ENCODE measurements around the gene GPD1L. TPM values are rescaled to one million over a fixed set of nuclear protein-coding genes. Genes with fewer than 3 reads are reported as not detected.

The GPD1L gene
- total and polyA plus RNA-seq, 10 of the 15 experiments (the other 5 are each of a cell fraction or from before 2014, with no cell fraction given) = 0.77 to 4.8 (median 3.9) TPM

- H3K4me3 ChIP-seq = no peak overlapping the region
- H4K20me1 ChIP-seq (ENCODE audit: control insufficient read depth, insufficient read depth) = no peaks in the 10 kb centered on the region
- intact Hi-C loops (cut with micrococcal nuclease; ENCODE audit: unreplicated experiment) = no loop called here
- peaks cover 6% of the 10 kb centered on the region for H3K4me1 ChIP-seq (ENCODE audit: control insufficient read depth, insufficient read depth, low read length)
- ChIA-PET RAD21 (ENCODE audit: unreplicated experiment) (no interaction called here), SMC1A (ENCODE audit: uncharacterized antibody, unreplicated experiment) (no interaction called here), POLR2A (no interaction called here), CTCF (no interaction called here)
- H3K4me2 ChIP-seq (ENCODE audit: control insufficient read depth, insufficient read depth) = no peak overlapping the region
- BruUV-seq (replicated peaks) = no TSS peak
- no peaks in the 10 kb centered on the region for H3K36me3 ChIP-seq (ENCODE audit: control insufficient read depth in 2 of 2, insufficient read depth in 2 of 2, low read length in 1 of 2)
- DNase-seq (ENCODE audit: low read depth, low spot score) = no peak
- FAIRE-seq = no peak
- peak; percentile 79 for ATAC-seq
- no peak overlapping the region for H3K27ac ChIP-seq (ENCODE audit: control insufficient read depth, insufficient read depth)
- H3K9ac ChIP-seq (ENCODE audit: control insufficient read depth, insufficient read depth, low read length) = no peak overlapping the region
- H3K27me3 ChIP-seq (replicated peaks in 1 of 2; ENCODE audit: control insufficient read depth in 2 of 2, insufficient read depth in 2 of 2, low read length in 1 of 2) = no peaks in the 10 kb centered on the region
- H3K9me3 ChIP-seq (replicated peaks; ENCODE audit: control insufficient read depth, insufficient read depth, low read length) = no peaks in the 10 kb centered on the region; the same call in 2 of the 3 replicates
- in situ Hi-C loops (cut with MboI) = no loop called here
- WGBS (ENCODE audit: insufficient coverage, insufficient replicate concordance, low lambda C conversion rate, missing lambda C conversion rate) = 3% methylated on average over 1 of the region's 1 CpG
- H2AFZ ChIP-seq (ENCODE audit: control insufficient read depth, low read depth, low read length) = no peak overlapping the region
- H3K79me2 ChIP-seq (ENCODE audit: control insufficient read depth, insufficient read depth, low read length) = no peaks in the 10 kb centered on the region
- no peak for TF ChIP-seq TCF7 (IDR thresholded peaks at IDR 0.05; ENCODE audit: borderline replicate concordance)
- TF ChIP-seq BRCA1 (IDR thresholded peaks at IDR 0.05; ENCODE audit: low read depth, low read length) = no peak
- no peak for TF ChIP-seq SMARCA5 (IDR thresholded peaks at IDR 0.05)
- peak; percentile 49 for TF ChIP-seq RUNX3 (IDR thresholded peaks at IDR 0.05; ENCODE audit: low read length)
- TF ChIP-seq MEF2A (IDR thresholded peaks at IDR 0.05; ENCODE audit: insufficient read depth, low read depth, low read length) = 0 out of 2 replicates have a peak, but pooled peaks have one; percentile 40
- TF ChIP-seq KDM1A (IDR thresholded peaks at IDR 0.05; ENCODE audit: borderline replicate concordance) = no peak
- TF ChIP-seq YY1 (IDR thresholded peaks at IDR 0.05; ENCODE audit: low read depth, low read length) = no peak
- 0 out of 2 replicates have a peak, but pooled peaks have one; percentile 35 for TF ChIP-seq CBX5 (IDR thresholded peaks at IDR 0.05; ENCODE audit: low read depth)
- no peak for TF ChIP-seq EED (IDR thresholded peaks at IDR 0.05; ENCODE audit: low read depth)
- no peak for TF ChIP-seq FOXM1 (IDR thresholded peaks at IDR 0.05; ENCODE audit: low read depth, low read length)
- no peak for TF ChIP-seq TCF12 (IDR thresholded peaks at IDR 0.05; ENCODE audit: low read depth, low read length)
- no peak for TF ChIP-seq ZNF217 (IDR thresholded peaks at IDR 0.05)
- TF ChIP-seq NFIC (IDR thresholded peaks at IDR 0.05; ENCODE audit: low read depth, low read length) = no peak
These were observed 8.7 kb upstream of the GPD1L start for GRCh38 chr3:32097768-32098167.

Data from GM12878 (cell line).